Measurements from ENCODE around the gene MRTFA.

- no peak for TF ChIP-seq CTCF (conservative IDR thresholded peaks at IDR 0.05 in 1 of 2, IDR thresholded peaks at IDR 0.05 in 1 of 2; ENCODE audit: extremely low read depth in 1 of 2, insufficient read depth in 1 of 2, low read depth in 1 of 2, low read length in 2 of 2)
- TF ChIP-seq EZH2 (IDR thresholded peaks at IDR 0.05; ENCODE audit: borderline replicate concordance, low read length) = no peak
Measured at GRCh38 chr22:40624770-40625169, 11.7 kb downstream of the MRTFA start.
